PFSK-1 (cell line): Measurements from ENCODE around the gene CCRL2.

Source experiments
- FOXP2 ChIP-seq: optimal IDR thresholded peaks from 2 replicates; pipeline ENCODE3; 2011; ENCODE audit warnings: borderline replicate concordance, control low read depth, inconsistent platforms; ENCODE audit not compliant: insufficient read depth; ENCODE audit errors: extremely low read length, extremely low read depth
- POLR2AphosphoS5 ChIP-seq: IDR thresholded peaks from 2 replicates; pipeline ENCODE4 v1.6.1; 2012; ENCODE audit warnings: low read depth, mild to moderate bottlenecking, control low read depth, low read length, moderate library complexity
- REST ChIP-seq, 2 experiments: IDR thresholded peaks; 2 replicates each; pipeline versions ENCODE4 v1.6.1 to v1.8.0; 2011 to 2012; ENCODE audit warnings: low read depth in 2 of 2, low read length in 2 of 2, control low read depth in 1 of 2, inconsistent platforms in 1 of 2, mild to moderate bottlenecking in 1 of 2, moderate library complexity in 1 of 2; ENCODE audit not compliant: insufficient read depth in 1 of 2
- SIN3A ChIP-seq: IDR thresholded peaks from 2 replicates; pipeline ENCODE4 v1.6.1; 2012; ENCODE audit warnings: mild to moderate bottlenecking, low read length, moderate library complexity, borderline replicate concordance; ENCODE audit not compliant: insufficient read depth
- TAF1 ChIP-seq: IDR thresholded peaks from 2 replicates; pipeline ENCODE4 v1.6.1; 2012; ENCODE audit warnings: low read length, control low read depth, borderline replicate concordance; ENCODE audit not compliant: insufficient read depth

Gene CCRL2

GRCh38 chr3:46416811-46417510 lies 9.9 kb downstream of the CCRL2 start:
- TF ChIP-seq SIN3A (no peak), FOXP2 (no peak), REST (IDR thresholded peaks at IDR 0.05; ENCODE audit: insufficient read depth in 1 of 2, low read depth in 2 of 2, low read length in 2 of 2) (no peak), POLR2AphosphoS5 (no peak), TAF1 (no peak)

GRCh38 chr3:46417841-46418611 lies 11.0 kb downstream of the CCRL2 start:
- TF ChIP-seq TAF1 (no peak), FOXP2 (no peak), SIN3A (no peak), REST (IDR thresholded peaks at IDR 0.05; ENCODE audit: insufficient read depth in 1 of 2, low read depth in 2 of 2, low read length in 2 of 2) (no peak), POLR2AphosphoS5 (no peak)

- no peak for TF ChIP-seq TAF1
- TF ChIP-seq POLR2AphosphoS5: no peak
- TF ChIP-seq SIN3A: no peak
- no peak for TF ChIP-seq FOXP2
- TF ChIP-seq REST (IDR thresholded peaks at IDR 0.05; ENCODE audit: insufficient read depth in 1 of 2, low read depth in 2 of 2, low read length in 2 of 2): no peak
Observed at GRCh38 chr3:46419816-46420215, 12.8 kb downstream of the CCRL2 start.

- TF ChIP-seq SIN3A (no peak), FOXP2 (no peak), REST (IDR thresholded peaks at IDR 0.05; ENCODE audit: insufficient read depth in 1 of 2, low read depth in 2 of 2, low read length in 2 of 2) (no peak), TAF1 (no peak), POLR2AphosphoS5 (no peak)
Observed at GRCh38 chr3:46420931-46421330, 13.9 kb downstream of the CCRL2 start.
